ENCODE measurements around the gene INSM1.

The INSM1 gene

GRCh38 chr20:20362774-20363433 is 5.0 kb upstream of the INSM1 start:
- peak; percentile 30 for DNase-seq

GRCh38 chr20:20363434-20363798 is 4.5 kb upstream of the INSM1 start:
- DNase-seq = no peak

- DNase-seq = no peak
Measured at GRCh38 chr20:20363799-20364592, 3.9 kb upstream of the INSM1 start.

- DNase-seq = no peak
Measured at GRCh38 chr20:20364593-20365479, 3.1 kb upstream of the INSM1 start.

GRCh38 chr20:20365480-20366161 is 2.3 kb upstream of the INSM1 start:
- DNase-seq = no peak

- DNase-seq = no peak
Measured at GRCh38 chr20:20366551-20366875, 1.4 kb upstream of the INSM1 start.

- no peak for DNase-seq
Measured at GRCh38 chr20:20366876-20367574, 879 bp upstream of the INSM1 start.

- peak; percentile 56 for DNase-seq
Measured at GRCh38 chr20:20368418-20369249, 730 bp downstream of the INSM1 start.

GRCh38 chr20:20369250-20370093 is 1.6 kb downstream of the INSM1 start:
- peak; percentile 81 for DNase-seq

- DNase-seq = no peak
Measured at GRCh38 chr20:20370094-20370575, 2.2 kb downstream of the INSM1 start.

GRCh38 chr20:20371083-20371482 is 3.2 kb downstream of the INSM1 start:
- no peak for DNase-seq

GRCh38 chr20:20371681-20372080 is 3.8 kb downstream of the INSM1 start:
- DNase-seq = no peak

GRCh38 chr20:20373091-20373571 is 5.2 kb downstream of the INSM1 start:
- no peak for DNase-seq

GRCh38 chr20:20375862-20376261 is 8.0 kb downstream of the INSM1 start:
- DNase-seq = no peak

- DNase-seq = no peak
Measured at GRCh38 chr20:20386192-20386591, 18.3 kb downstream of the INSM1 start.

- no peak for DNase-seq
Measured at GRCh38 chr20:20390393-20390792, 22.5 kb downstream of the INSM1 start.

- no peak for DNase-seq
Measured at GRCh38 chr20:20391115-20391514, 23.2 kb downstream of the INSM1 start.

GRCh38 chr20:20391766-20392165 is 23.9 kb downstream of the INSM1 start:
- DNase-seq = no peak

- DNase-seq = no peak
Measured at GRCh38 chr20:20393207-20394120, 25.6 kb downstream of the INSM1 start.

All from RPMI8226 (cell line).